ENCODE measurements around the gene ARHGAP35. TPM values are rescaled to one million over a fixed set of nuclear protein-coding genes. Genes with fewer than 3 reads are reported as not detected.
"Not testable (repeated sequence)": the region's sequence is repeated elsewhere in the genome, so short reads cannot be mapped to it uniquely, and the experiment has no call there.

ARHGAP35 gene
- total RNA-seq, 1 donor from 2014 or later: 86.0 TPM

- DNase-seq (ENCODE audit: low spot score, unreplicated experiment): peak; percentile 89
- Mint-ChIP-seq H3K4me3 (ENCODE audit: low read depth) (peak within 1 kb of the TSS; percentile 96), H3K27me3 (peaks cover 3% of the 10 kb centered on the region), H3K36me3 (ENCODE audit: insufficient read depth) (peaks cover 7% of the 10 kb centered on the region), H3K9me3 (ENCODE audit: low read depth) (no peaks in the 10 kb centered on the region), H3K4me1 (ENCODE audit: low read depth) (peaks cover 12% of the 10 kb centered on the region), H3K27ac (peak within 1 kb of the TSS; percentile 97)
- no peak for TF ChIP-seq CTCF (IDR thresholded peaks at IDR 0.05; ENCODE audit: unreplicated experiment)
Measured at GRCh38 chr19:46850228-46851203, 10.3 kb upstream of the ARHGAP35 start, which contains the start of gene AP2S1. AP2S1 (minus strand) TSS chr19:46850846; CDS start chr19:46850766, 80 bp downstream.

GRCh38 chr19:46852830-46853229, 8.0 kb upstream of the ARHGAP35 start:
- Mint-ChIP-seq H3K4me3 (ENCODE audit: low read depth) (no peak overlapping the region), H3K27ac (no peak overlapping the region), H3K36me3 (ENCODE audit: insufficient read depth) (peaks cover under 1% of the 10 kb centered on the region), H3K9me3 (ENCODE audit: low read depth) (no peaks in the 10 kb centered on the region), H3K27me3 (peaks cover 3% of the 10 kb centered on the region), H3K4me1 (ENCODE audit: low read depth) (peaks cover 18% of the 10 kb centered on the region)
- DNase-seq (ENCODE audit: low spot score, unreplicated experiment): no peak
- TF ChIP-seq CTCF (IDR thresholded peaks at IDR 0.05; ENCODE audit: unreplicated experiment): no peak

- not testable (repeated sequence) for H3K27ac Mint-ChIP-seq; H3K36me3 Mint-ChIP-seq (ENCODE audit: insufficient read depth); H3K4me3 Mint-ChIP-seq (ENCODE audit: low read depth); H3K27me3 Mint-ChIP-seq; DNase-seq (ENCODE audit: low spot score, unreplicated experiment); H3K9me3 Mint-ChIP-seq (ENCODE audit: low read depth)
- H3K4me1 Mint-ChIP-seq (ENCODE audit: low read depth): peaks cover 13% of the 10 kb centered on the region
Measured at GRCh38 chr19:46854698-46855097, 6.1 kb upstream of the ARHGAP35 start.

- Mint-ChIP-seq H3K36me3 (ENCODE audit: insufficient read depth) (no peaks in the 10 kb centered on the region), H3K9me3 (ENCODE audit: low read depth) (no peaks in the 10 kb centered on the region), H3K4me1 (ENCODE audit: low read depth) (peaks cover 10% of the 10 kb centered on the region), H3K4me3 (ENCODE audit: low read depth) (peak overlapping the region; percentile 66), H3K27me3 (peaks cover 3% of the 10 kb centered on the region), H3K27ac (peak overlapping the region; percentile 97)
- DNase-seq (ENCODE audit: low spot score, unreplicated experiment): peak; percentile 74
- peak; percentile 74 for TF ChIP-seq CTCF (IDR thresholded peaks at IDR 0.05; ENCODE audit: unreplicated experiment)
Measured at GRCh38 chr19:46856062-46857022, 4.5 kb upstream of the ARHGAP35 start.

GRCh38 chr19:46859637-46860124, 1.1 kb upstream of the ARHGAP35 start:
- Mint-ChIP-seq H3K36me3 (ENCODE audit: insufficient read depth) (no peaks in the 10 kb centered on the region), H3K4me3 (ENCODE audit: low read depth) (peak overlapping the region; percentile 79)
- DNase-seq (ENCODE audit: low spot score, unreplicated experiment): no peak

More at GRCh38 chr19:46859637-46860124, 1.1 kb upstream of the ARHGAP35 start:
- Mint-ChIP-seq H3K4me1 (ENCODE audit: low read depth) (peaks cover 11% of the 10 kb centered on the region), H3K9me3 (ENCODE audit: low read depth) (no peaks in the 10 kb centered on the region), H3K27me3 (no peaks in the 10 kb centered on the region), H3K27ac (peak overlapping the region; percentile 98)
- no peak for TF ChIP-seq CTCF (IDR thresholded peaks at IDR 0.05; ENCODE audit: unreplicated experiment)

Data from progenitor cell of endocrine pancreas (in vitro differentiated cells).